ENCODE data around the gene CSNK1A1. TPM values are rescaled to one million over a fixed set of nuclear protein-coding genes. Genes with fewer than 3 reads are reported as not detected.
"Not testable (repeated sequence)": the region's sequence is repeated elsewhere in the genome, so short reads cannot be mapped to it uniquely, and the experiment has no call there.

CSNK1A1 gene
- total and polyA plus RNA-seq, 2 experiments from 2014 or later: 106 to 231 TPM

DNA sequence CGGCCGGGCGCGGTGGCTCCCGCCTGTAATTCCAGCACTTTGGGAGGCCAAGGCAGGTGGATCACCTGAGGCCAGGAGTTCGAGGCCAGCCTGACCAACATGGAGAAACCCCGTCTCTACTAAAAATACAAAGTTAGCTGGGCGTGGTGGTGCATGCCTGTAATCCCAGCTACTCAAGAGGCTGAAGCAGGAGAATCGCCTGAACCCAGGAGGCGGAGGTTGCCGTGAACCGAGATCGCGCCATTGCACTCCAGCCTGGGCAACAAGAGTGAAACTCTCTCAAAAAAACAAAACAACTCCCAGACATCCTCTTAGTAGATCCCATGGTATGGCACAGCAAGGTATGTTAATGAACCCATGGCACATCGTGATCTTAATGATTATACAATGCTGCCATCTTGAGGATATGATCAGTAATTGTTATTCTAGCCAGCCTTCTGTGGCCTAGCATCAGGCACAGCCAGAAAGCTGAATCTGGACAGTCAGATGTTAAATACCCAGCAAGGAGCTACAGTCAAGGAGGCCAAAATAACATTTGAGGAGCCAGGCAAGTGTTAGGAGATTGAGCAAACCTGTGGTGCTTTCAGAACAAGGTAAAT is 13.4 kb upstream of the CSNK1A1 start:
- not testable (repeated sequence) for H2AFZ ChIP-seq; H3K79me2 ChIP-seq; H4K20me1 ChIP-seq (ENCODE audit: insufficient read depth, poor library complexity, severe bottlenecking); H3K4me3 ChIP-seq; H3K9me3 ChIP-seq (ENCODE audit: low read depth); H3K36me3 ChIP-seq (replicated peaks; ENCODE audit: insufficient read depth, low read depth); H3K27me3 ChIP-seq; H3K27ac ChIP-seq; H3K9me2 ChIP-seq (replicated peaks; ENCODE audit: insufficient read depth)
- Histone ChIP-seq H3K4me1 (ENCODE audit: insufficient read depth) (peaks cover 16% of the 10 kb centered on the region), H3K4me2 (peak overlapping the region; percentile 13)
- WGBS (ENCODE audit: low lambda C conversion rate, missing lambda C conversion rate): 59% methylated on average over 14 of the region's 15 CpGs
- TF ChIP-seq, protein P1, sequence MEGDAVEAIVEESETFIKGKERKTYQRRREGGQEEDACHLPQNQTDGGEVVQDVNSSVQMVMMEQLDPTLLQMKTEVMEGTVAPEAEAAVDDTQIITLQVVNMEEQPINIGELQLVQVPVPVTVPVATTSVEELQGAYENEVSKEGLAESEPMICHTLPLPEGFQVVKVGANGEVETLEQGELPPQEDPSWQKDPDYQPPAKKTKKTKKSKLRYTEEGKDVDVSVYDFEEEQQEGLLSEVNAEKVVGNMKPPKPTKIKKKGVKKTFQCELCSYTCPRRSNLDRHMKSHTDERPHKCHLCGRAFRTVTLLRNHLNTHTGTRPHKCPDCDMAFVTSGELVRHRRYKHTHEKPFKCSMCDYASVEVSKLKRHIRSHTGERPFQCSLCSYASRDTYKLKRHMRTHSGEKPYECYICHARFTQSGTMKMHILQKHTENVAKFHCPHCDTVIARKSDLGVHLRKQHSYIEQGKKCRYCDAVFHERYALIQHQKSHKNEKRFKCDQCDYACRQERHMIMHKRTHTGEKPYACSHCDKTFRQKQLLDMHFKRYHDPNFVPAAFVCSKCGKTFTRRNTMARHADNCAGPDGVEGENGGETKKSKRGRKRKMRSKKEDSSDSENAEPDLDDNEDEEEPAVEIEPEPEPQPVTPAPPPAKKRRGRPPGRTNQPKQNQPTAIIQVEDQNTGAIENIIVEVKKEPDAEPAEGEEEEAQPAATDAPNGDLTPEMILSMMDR (IDR thresholded peaks at IDR 0.05; ENCODE audit: poor library complexity): peak; percentile 76
- DNase-seq (ENCODE audit: low spot score): peak; percentile 81

DNA sequence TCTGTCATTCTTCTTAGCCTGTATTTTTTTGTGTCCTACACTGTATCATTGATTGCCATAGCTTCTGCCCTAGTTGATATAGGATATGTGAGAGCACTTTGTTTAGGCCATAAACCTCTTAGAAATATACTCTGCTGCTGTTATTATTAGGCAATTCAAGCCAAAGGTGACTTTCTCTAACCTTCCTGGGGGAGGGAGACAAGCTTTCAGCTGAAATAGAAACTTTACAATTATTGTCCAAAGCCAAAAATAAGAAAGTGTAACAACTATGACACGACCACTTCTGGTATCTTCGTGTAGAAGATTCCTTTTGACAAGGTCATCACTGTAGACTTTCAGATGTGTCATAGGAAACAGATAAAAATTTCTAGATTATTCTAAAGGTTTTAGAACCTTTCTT is 12.2 kb upstream of the CSNK1A1 start:
- no peaks in the 10 kb centered on the region for H4K20me1 ChIP-seq (ENCODE audit: insufficient read depth, poor library complexity, severe bottlenecking)
- peak overlapping the region; percentile 14 for H2AFZ ChIP-seq
- H3K9me2 ChIP-seq (replicated peaks; ENCODE audit: insufficient read depth): no peaks in the 10 kb centered on the region
- WGBS (ENCODE audit: low lambda C conversion rate, missing lambda C conversion rate): 52% methylated on average over 2 of the region's 2 CpGs
- TF ChIP-seq EZH2 (IDR thresholded peaks at IDR 0.05; ENCODE audit: borderline replicate concordance) (no peak), EZH2phosphoT487 (IDR thresholded peaks at IDR 0.05; ENCODE audit: low read depth, severe bottlenecking, unreplicated experiment) (no peak)
- TF ChIP-seq, protein P1 (IDR thresholded peaks at IDR 0.05; ENCODE audit: poor library complexity): no peak
- H3K4me2 ChIP-seq: no peak overlapping the region
- no peak for DNase-seq (ENCODE audit: low spot score)
- no peaks in the 10 kb centered on the region for H3K9me3 ChIP-seq (ENCODE audit: low read depth)
- no peaks in the 10 kb centered on the region for H3K79me2 ChIP-seq
- no peak overlapping the region for H3K4me3 ChIP-seq
- peak overlapping the region; percentile 85 for H3K27ac ChIP-seq
- no peaks in the 10 kb centered on the region for H3K27me3 ChIP-seq
- no peaks in the 10 kb centered on the region for H3K36me3 ChIP-seq (replicated peaks; ENCODE audit: insufficient read depth, low read depth)
- peaks cover 16% of the 10 kb centered on the region for H3K4me1 ChIP-seq (ENCODE audit: insufficient read depth)

DNA sequence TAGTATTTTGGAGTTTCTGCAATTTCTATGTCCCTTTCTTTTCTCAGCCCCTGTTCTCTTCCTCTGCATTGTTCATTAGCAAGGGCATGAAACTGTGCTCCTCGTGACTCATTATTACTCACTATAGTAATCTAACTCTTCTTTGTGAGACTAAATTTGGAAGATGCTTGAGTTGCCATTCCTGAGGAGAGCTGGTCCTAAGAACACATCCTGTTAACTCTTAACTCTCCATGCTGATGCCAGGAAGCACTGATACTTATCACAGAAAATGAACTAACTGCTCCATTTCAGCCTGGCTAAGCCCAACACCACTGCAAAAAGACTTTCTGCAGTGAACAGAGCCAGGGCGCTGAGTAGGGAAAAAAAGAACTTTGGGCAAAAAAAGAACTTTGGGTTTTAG is 10.6 kb upstream of the CSNK1A1 start:
- no peaks in the 10 kb centered on the region for H3K27me3 ChIP-seq
- 54% methylated on average over 2 of the region's 2 CpGs for WGBS (ENCODE audit: low lambda C conversion rate, missing lambda C conversion rate)
- H4K20me1 ChIP-seq (ENCODE audit: insufficient read depth, poor library complexity, severe bottlenecking): no peaks in the 10 kb centered on the region
- no peaks in the 10 kb centered on the region for H3K9me2 ChIP-seq (replicated peaks; ENCODE audit: insufficient read depth)
- peak; percentile 49 for DNase-seq (ENCODE audit: low spot score)
- H3K79me2 ChIP-seq: no peaks in the 10 kb centered on the region
- H3K4me2 ChIP-seq: peak overlapping the region; percentile 20
- no peaks in the 10 kb centered on the region for H3K9me3 ChIP-seq (ENCODE audit: low read depth)
- no peak overlapping the region for H3K4me3 ChIP-seq
- H2AFZ ChIP-seq: no peak overlapping the region
- H3K4me1 ChIP-seq (ENCODE audit: insufficient read depth): peaks cover 16% of the 10 kb centered on the region
- H3K36me3 ChIP-seq (replicated peaks; ENCODE audit: insufficient read depth, low read depth): no peaks in the 10 kb centered on the region
- H3K27ac ChIP-seq: peak overlapping the region; percentile 85
- TF ChIP-seq EZH2 (IDR thresholded peaks at IDR 0.05; ENCODE audit: borderline replicate concordance): no peak
- TF ChIP-seq EZH2phosphoT487 (IDR thresholded peaks at IDR 0.05; ENCODE audit: low read depth, severe bottlenecking, unreplicated experiment): no peak
- TF ChIP-seq, protein P1 (IDR thresholded peaks at IDR 0.05; ENCODE audit: poor library complexity): no peak

DNA sequence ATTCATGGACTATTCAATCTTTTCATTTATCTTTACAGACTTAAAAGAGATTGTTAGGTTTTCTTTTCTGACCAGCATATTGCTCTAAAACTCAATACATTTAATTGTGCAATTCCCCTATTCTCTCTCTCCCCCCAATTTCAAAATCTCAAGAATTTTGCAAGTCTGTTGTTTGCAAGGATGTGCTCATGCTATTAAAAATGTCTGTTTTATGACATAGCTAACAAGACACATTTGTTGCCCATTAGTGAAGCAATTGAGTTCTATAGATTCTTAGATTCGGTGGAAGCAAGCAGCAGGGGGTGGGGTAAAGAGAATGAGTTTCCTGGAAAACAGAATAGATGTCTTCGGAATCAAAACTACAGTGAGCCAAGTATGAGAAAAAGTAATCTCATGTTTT is 8.5 kb upstream of the CSNK1A1 start:
- no peaks in the 10 kb centered on the region for H4K20me1 ChIP-seq (ENCODE audit: insufficient read depth, poor library complexity, severe bottlenecking)
- no peaks in the 10 kb centered on the region for H3K9me2 ChIP-seq (replicated peaks; ENCODE audit: insufficient read depth)
- H3K4me3 ChIP-seq: no peak overlapping the region
- 53% methylated on average over 2 of the region's 2 CpGs for WGBS (ENCODE audit: low lambda C conversion rate, missing lambda C conversion rate)
- H3K79me2 ChIP-seq: no peaks in the 10 kb centered on the region
- no peak overlapping the region for H3K27ac ChIP-seq
- no peak for TF ChIP-seq EZH2 (IDR thresholded peaks at IDR 0.05; ENCODE audit: borderline replicate concordance)
- TF ChIP-seq EZH2phosphoT487 (IDR thresholded peaks at IDR 0.05; ENCODE audit: low read depth, severe bottlenecking, unreplicated experiment): no peak
- TF ChIP-seq, protein P1 (IDR thresholded peaks at IDR 0.05; ENCODE audit: poor library complexity): no peak
- H3K4me1 ChIP-seq (ENCODE audit: insufficient read depth): peaks cover 16% of the 10 kb centered on the region
- no peak overlapping the region for H3K4me2 ChIP-seq
- no peaks in the 10 kb centered on the region for H3K9me3 ChIP-seq (ENCODE audit: low read depth)
- H3K36me3 ChIP-seq (replicated peaks; ENCODE audit: insufficient read depth, low read depth): no peaks in the 10 kb centered on the region
- H2AFZ ChIP-seq: no peak overlapping the region
- DNase-seq (ENCODE audit: low spot score): no peak
- H3K27me3 ChIP-seq: no peaks in the 10 kb centered on the region
